Calu3 (cell line): ENCODE results near the gene SORBS2. TPM values are rescaled to one million over a fixed set of nuclear protein-coding genes. Genes with fewer than 3 reads are reported as not detected.

Source experiments
- BruUV-seq: library from RNA; stranded (reverse); fragments of 400-500 nt; replicated peaks from 2 replicates; lab custom pipeline; 2021; lab: Mats Ljungman, UMichigan
- CTCF ChIA-PET: fragments of 300-600 bp; sonication (Branson Sonifier 250); formaldehyde crosslinking; loops from one replicate; lab custom pipeline; 2022; ENCODE audit warnings: antibody characterized with exemption; lab: Charles Lee
- DNase-seq: peaks from one replicate; pipeline ENCODE4 v3.0.0; 2022
- H3K27ac Mint-ChIP-seq: one replicate; pipeline ENCODE4 v1.8.0; 2022; ENCODE audit warnings: mixed read lengths; ENCODE audit not compliant: unreplicated experiment
- H3K27me3 Mint-ChIP-seq: one replicate; pipeline ENCODE4 v1.8.0; 2022; ENCODE audit warnings: mixed read lengths; ENCODE audit not compliant: unreplicated experiment
- H3K36me3 Mint-ChIP-seq: one replicate; pipeline ENCODE4 v1.8.0; 2022; ENCODE audit warnings: mild to moderate bottlenecking, moderate library complexity, mixed read lengths; ENCODE audit not compliant: insufficient read depth, unreplicated experiment
- H3K4me1 Mint-ChIP-seq: one replicate; pipeline ENCODE4 v1.8.0; 2022; ENCODE audit warnings: mild to moderate bottlenecking, low read depth, mixed read lengths; ENCODE audit not compliant: unreplicated experiment
- H3K4me3 Mint-ChIP-seq: one replicate; pipeline ENCODE4 v1.8.0; 2022; ENCODE audit warnings: mild to moderate bottlenecking, low read depth, moderate library complexity, mixed read lengths; ENCODE audit not compliant: unreplicated experiment
- H3K9me3 Mint-ChIP-seq: one replicate; pipeline ENCODE4 v1.8.0; 2022; ENCODE audit warnings: low read depth, mixed read lengths; ENCODE audit not compliant: unreplicated experiment
- CTCF ChIP-seq: fragments of 200-600 bp; IDR thresholded peaks from one replicate; pipeline ENCODE4 v1.8.0; 2022; ENCODE audit warnings: antibody characterized with exemption; ENCODE audit not compliant: unreplicated experiment
- intact Hi-C: fragments of 100-400 bp; cut with micrococcal nuclease; formaldehyde crosslinking; loops from one replicate; pipeline ENCODE4 v1.10.0; 2022; ENCODE audit not compliant: unreplicated experiment
- total RNA-seq: library from RNA; stranded (reverse); gene quantifications from 2 replicates; pipeline ENCODE4 v1.2.3, GENCODE V29; 2022

Gene SORBS2
- total RNA-seq, 1 experiment from 2014 or later, result 52.8 TPM

DNA sequence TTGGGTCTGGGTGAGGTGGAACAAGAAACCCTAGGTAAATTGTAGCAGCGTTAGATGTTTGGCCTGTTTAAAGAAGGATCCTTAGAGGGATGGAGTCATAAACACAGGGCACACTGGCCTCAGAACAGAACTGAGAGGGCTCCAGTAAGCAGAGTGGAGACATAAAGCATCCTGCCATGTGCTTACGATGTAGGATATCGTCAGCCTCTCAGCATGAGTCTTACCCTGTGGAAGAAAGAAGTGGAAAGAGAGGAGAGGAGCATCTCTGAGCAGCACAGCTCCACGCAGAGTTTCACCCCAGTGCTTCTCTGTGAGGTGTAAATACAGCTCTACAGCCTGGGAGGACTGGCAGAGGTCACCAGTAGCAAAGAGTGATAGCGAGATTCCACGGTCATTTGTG is 27.8 kb upstream of the SORBS2 start:
- CTCF ChIA-PET, result interaction anchor here (1.1 to 1.4 kb wide), 2 partner anchors 14 to 121 kb away, joined by 3 to 4 read pairs; no protein-coding TSS in a partner anchor
- no TSS peak for BruUV-seq
- H3K36me3 Mint-ChIP-seq, result no peaks in the 10 kb centered on the region
- DNase-seq, result no peak
- intact Hi-C loops, result no loop called here
- peaks cover 6% of the 10 kb centered on the region for H3K4me1 Mint-ChIP-seq
- no peak overlapping the region for H3K4me3 Mint-ChIP-seq
- peaks cover 3% of the 10 kb centered on the region for H3K9me3 Mint-ChIP-seq
- no peak for TF ChIP-seq CTCF
- no peaks in the 10 kb centered on the region for H3K27me3 Mint-ChIP-seq
- no peak overlapping the region for H3K27ac Mint-ChIP-seq

DNA sequence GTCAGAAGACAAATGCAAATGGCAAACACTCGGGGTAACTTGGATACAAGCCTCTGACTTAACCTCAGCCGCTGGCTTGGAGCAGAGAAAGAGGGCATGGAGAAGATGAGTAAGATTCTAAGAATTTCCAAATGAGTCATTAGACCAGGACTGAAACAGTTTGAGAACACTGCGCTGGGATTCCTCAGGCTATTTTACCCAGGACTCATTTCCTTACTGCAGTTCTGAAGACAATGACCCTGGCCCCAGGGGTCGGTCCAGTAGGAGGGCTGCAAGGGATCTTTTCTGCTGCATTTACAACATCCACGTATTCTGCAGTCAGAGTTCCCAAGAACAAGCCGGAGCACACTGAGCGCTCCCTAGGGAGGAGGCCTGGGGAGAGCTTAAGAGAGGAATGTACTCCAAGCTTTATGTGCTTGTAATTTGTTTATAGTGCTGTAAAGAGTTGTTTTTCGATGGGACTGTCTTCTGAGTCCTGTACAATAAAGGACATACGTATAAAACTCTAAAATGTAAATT is 27.3 kb upstream of the SORBS2 start:
- no peak overlapping the region for H3K27ac Mint-ChIP-seq
- H3K4me3 Mint-ChIP-seq, result no peak overlapping the region
- BruUV-seq, result no TSS peak
- no peaks in the 10 kb centered on the region for H3K27me3 Mint-ChIP-seq
- CTCF ChIA-PET, result interaction anchor here (1.1 to 1.4 kb wide), 2 partner anchors 14 to 120 kb away, joined by 3 to 4 read pairs; no protein-coding TSS in a partner anchor
- peaks cover 3% of the 10 kb centered on the region for H3K9me3 Mint-ChIP-seq
- H3K36me3 Mint-ChIP-seq, result no peaks in the 10 kb centered on the region
- TF ChIP-seq CTCF, result no peak
- DNase-seq, result peak; percentile 45
- intact Hi-C loops, result no loop called here
- H3K4me1 Mint-ChIP-seq, result peaks cover 7% of the 10 kb centered on the region

DNA sequence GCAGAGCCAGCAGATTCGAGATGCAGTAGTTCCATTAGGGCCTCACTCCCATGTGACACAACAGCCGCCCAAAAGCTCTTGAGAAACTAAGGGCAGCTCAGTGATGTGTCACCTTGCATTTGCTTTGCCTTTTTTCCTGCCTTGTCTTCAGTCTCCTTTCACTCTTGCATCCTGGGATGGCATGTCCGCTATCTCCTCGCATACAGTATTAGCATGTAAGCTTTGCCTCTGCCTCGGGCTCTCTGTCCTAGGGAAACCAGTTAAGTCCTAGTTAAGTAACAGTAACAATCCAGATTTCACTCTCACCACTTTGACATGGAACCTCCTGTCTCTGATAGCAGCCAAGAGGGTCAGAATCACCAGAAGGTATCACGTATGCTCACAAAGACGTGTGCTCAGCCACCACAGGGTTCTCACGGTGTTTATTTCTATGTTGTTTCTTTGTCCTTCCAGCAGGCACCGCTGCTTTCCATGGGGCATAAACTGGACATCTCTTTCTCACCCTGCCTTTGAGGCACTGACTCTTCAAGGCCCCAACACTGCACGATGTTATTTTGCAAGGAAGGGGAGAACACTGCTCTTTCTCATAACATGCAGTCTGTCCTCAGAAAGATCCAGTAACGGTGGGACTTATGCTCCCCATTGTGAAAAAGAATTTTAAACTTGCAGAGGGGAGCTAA is 26.7 kb upstream of the SORBS2 start:
- H3K9me3 Mint-ChIP-seq, result peaks cover 3% of the 10 kb centered on the region
- TF ChIP-seq CTCF, result no peak
- H3K4me3 Mint-ChIP-seq, result no peak overlapping the region
- peaks cover 7% of the 10 kb centered on the region for H3K4me1 Mint-ChIP-seq
- H3K27ac Mint-ChIP-seq, result no peak overlapping the region
- H3K27me3 Mint-ChIP-seq, result no peaks in the 10 kb centered on the region
- DNase-seq, result no peak
- BruUV-seq, result no TSS peak
- no peaks in the 10 kb centered on the region for H3K36me3 Mint-ChIP-seq
- intact Hi-C loops, result no loop called here
- CTCF ChIA-PET, result interaction anchor here (1.1 to 1.4 kb wide), 2 partner anchors 15 to 120 kb away, joined by 3 to 4 read pairs; no protein-coding TSS in a partner anchor

GRCh38 chr4:185838104-185838452 is 26.1 kb upstream of the SORBS2 start:
- no peak overlapping the region for H3K4me3 Mint-ChIP-seq
- peaks cover 7% of the 10 kb centered on the region for H3K4me1 Mint-ChIP-seq
- CTCF ChIA-PET, result interaction anchor here (0.7 kb wide), 1 partner anchor 48 kb away, joined by 3 read pairs; no protein-coding TSS in a partner anchor
- no peak for DNase-seq
- no TSS peak for BruUV-seq
- no peaks in the 10 kb centered on the region for H3K27me3 Mint-ChIP-seq
- no peak overlapping the region for H3K27ac Mint-ChIP-seq
- intact Hi-C loops, result no loop called here
- TF ChIP-seq CTCF, result no peak
- H3K36me3 Mint-ChIP-seq, result no peaks in the 10 kb centered on the region
- peaks cover 3% of the 10 kb centered on the region for H3K9me3 Mint-ChIP-seq
